Erythroblast (primary cell): ENCODE results near the gene GARS1.

Source experiments
- GATA1 ChIP-seq: IDR thresholded peaks from 2 replicates; pipeline ENCODE4 v1.6.1; 2011; ENCODE audit warnings: low read depth, mild to moderate bottlenecking, control low read depth, low read length, moderate library complexity
- POLR2A ChIP-seq: IDR thresholded peaks from 2 replicates; pipeline ENCODE4 v1.6.1; 2011; ENCODE audit warnings: mild to moderate bottlenecking, low read length

DNA sequence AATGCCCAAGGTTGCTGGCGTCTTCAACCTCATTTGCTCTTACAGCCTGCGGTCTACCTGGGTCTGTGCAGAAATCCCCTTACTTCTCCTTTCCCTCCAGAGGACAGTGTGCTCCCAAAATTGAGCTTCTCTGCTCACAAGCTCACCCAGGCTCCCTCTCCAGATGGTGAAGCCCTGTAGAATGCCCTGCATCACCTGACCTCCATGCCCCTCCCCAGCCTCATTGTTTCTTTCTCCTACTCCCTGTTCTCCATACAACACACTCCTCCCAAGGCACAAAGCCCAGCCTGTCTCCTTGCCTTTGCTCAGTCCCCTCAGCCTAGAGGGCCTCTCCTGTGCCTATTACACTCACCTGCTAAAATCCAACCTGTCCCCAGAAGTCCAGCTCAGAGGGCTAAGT lies 84.1 kb downstream of the GARS1 start:
- no peak for TF ChIP-seq POLR2A
- no peak for TF ChIP-seq GATA1
